GM12878 (cell line): ENCODE data around the gene CCDC83. TPM values are rescaled to one million over a fixed set of nuclear protein-coding genes. Genes with fewer than 3 reads are reported as not detected.

ENCODE experiments used
- ATAC-seq: fragments of 200-7000 bp; cut with Tn5 transposase; 3 replicates; pipeline ENCODE4 v1.9.1; 2020; ENCODE audit warnings: mild to moderate bottlenecking, moderate library complexity
- BruUV-seq: library from RNA; stranded (reverse); fragments of 400-500 nt; replicated peaks from 2 replicates; lab custom pipeline; 2021; lab: Mats Ljungman, UMichigan
- CTCF ChIA-PET: fragments of 300-600 bp; sonication (Branson Sonifier 250); formaldehyde crosslinking; extraction: SDS; loops from one replicate; lab custom pipeline; 2021; ENCODE audit warnings: inconsistent platforms; lab: Yijun Ruan, JAX
- POLR2A ChIA-PET: fragments of 350-600 bp; formaldehyde crosslinking; extraction: SDS; loops from one replicate; lab custom pipeline; 2021; ENCODE audit warnings: inconsistent platforms; lab: Charles Lee
- RAD21 ChIA-PET: fragments of 300-600 bp; sonication (Branson Sonifier 250); formaldehyde crosslinking; loops from one replicate; lab custom pipeline; 2023; ENCODE audit warnings: antibody characterized with exemption; ENCODE audit not compliant: unreplicated experiment; lab: Charles Lee
- SMC1A ChIA-PET: fragments of 300-600 bp; sonication (Branson Sonifier 250); formaldehyde crosslinking; loops from one replicate; lab custom pipeline; 2023; ENCODE audit not compliant: unreplicated experiment, uncharacterized antibody; lab: Charles Lee
- DNase-seq: peaks from one replicate; pipeline ENCODE4 v3.0.0-alpha.2; 2011; ENCODE audit warnings: low read depth, low spot score
- FAIRE-seq: peaks from 3 replicates; lab custom pipeline; 2011; peaks lifted over from hg19 to GRCh38; lab: Jason Lieb, UNC
- H2AFZ ChIP-seq: 2 replicates; pipeline ENCODE4 v1.6.0; 2011; ENCODE audit warnings: low read depth, low read length, control low read depth; ENCODE audit not compliant: control insufficient read depth
- H3K27ac ChIP-seq: 2 replicates; pipeline ENCODE4 v1.5.1; 2011; ENCODE audit warnings: control low read depth; ENCODE audit not compliant: control insufficient read depth, insufficient read depth
- H3K27me3 ChIP-seq, 2 experiments: replicated peaks in 1 of 2; 2 replicates each; pipeline versions ENCODE4 v1.6.0 to v1.6.1; 2011; ENCODE audit warnings: low read length in 1 of 2; ENCODE audit not compliant: control insufficient read depth in 2 of 2, insufficient read depth in 2 of 2
- H3K36me3 ChIP-seq, 2 experiments: 2 replicates each; pipeline ENCODE4 v1.5.1; 2011; ENCODE audit warnings: low read length in 1 of 2; ENCODE audit not compliant: control insufficient read depth in 2 of 2, insufficient read depth in 2 of 2
- H3K4me1 ChIP-seq: 2 replicates; pipeline ENCODE4 v1.6.1; 2011; ENCODE audit warnings: mild to moderate bottlenecking, low read length, moderate library complexity, mixed read lengths; ENCODE audit not compliant: control insufficient read depth, insufficient read depth
- H3K4me2 ChIP-seq: 2 replicates; pipeline ENCODE4 v1.6.0; 2011; ENCODE audit warnings: control low read depth; ENCODE audit not compliant: control insufficient read depth, insufficient read depth
- H3K4me3 ChIP-seq: fragments of 200-600 bp; sonication (generic); 2 replicates; pipeline ENCODE4 v1.5.1; 2016
- H3K79me2 ChIP-seq: 2 replicates; pipeline ENCODE4 v1.6.0; 2011; ENCODE audit warnings: low read length; ENCODE audit not compliant: control insufficient read depth, insufficient read depth
- H3K9ac ChIP-seq: 2 replicates; pipeline ENCODE4 v1.8.0; 2011; ENCODE audit warnings: low read length, control low read depth, mixed read lengths; ENCODE audit not compliant: control insufficient read depth, insufficient read depth
- H3K9me3 ChIP-seq: replicated peaks from 3 replicates; pipeline ENCODE4 v1.5.1; 2011; ENCODE audit warnings: mild to moderate bottlenecking, low read length; ENCODE audit not compliant: control insufficient read depth, insufficient read depth
- H4K20me1 ChIP-seq: 2 replicates; pipeline ENCODE4 v1.6.0; 2011; ENCODE audit not compliant: control insufficient read depth, insufficient read depth
- ATF2 ChIP-seq: IDR thresholded peaks from 2 replicates; pipeline ENCODE4 v1.6.1; 2012; ENCODE audit warnings: low read length, inconsistent platforms
- CHD1 ChIP-seq: IDR thresholded peaks from 2 replicates; pipeline ENCODE4 v1.6.1; 2012; ENCODE audit warnings: low read depth, low read length, improper control_type of control experiment
- GATAD2B ChIP-seq: fragments of 450-650 bp; conservative IDR thresholded peaks from 2 replicates; pipeline ENCODE4 v1.6.1; 2017; ENCODE audit warnings: low read depth, mild to moderate bottlenecking, moderate library complexity
- IRF3 ChIP-seq: fragments of 450-650 bp; IDR thresholded peaks from 2 replicates; pipeline ENCODE4 v1.6.1; 2014; ENCODE audit warnings: mild to moderate bottlenecking
- MTA3 ChIP-seq: IDR thresholded peaks from 2 replicates; pipeline ENCODE4 v1.6.1; 2012; ENCODE audit warnings: low read length, inconsistent platforms, borderline replicate concordance
- POLR2AphosphoS5 ChIP-seq: IDR thresholded peaks from 2 replicates; pipeline ENCODE4 v1.6.1; 2011; ENCODE audit warnings: mild to moderate bottlenecking, low read length, inconsistent platforms
- RELA ChIP-seq: fragments of 450-650 bp; IDR thresholded peaks from 2 replicates; pipeline ENCODE4 v1.8.0; 2014; ENCODE audit warnings: borderline replicate concordance; ENCODE audit not compliant: partially characterized antibody
- SUZ12 ChIP-seq: fragments of 200-600 bp; sonication (generic); IDR thresholded peaks from one replicate; pipeline ENCODE4 v1.6.1; 2018; ENCODE audit warnings: antibody characterized with exemption, mild to moderate bottlenecking; ENCODE audit not compliant: unreplicated experiment
- WGBS: methylation state at CpG from one replicate; pipeline ENCODE4 v1.1.6; 2016; ENCODE audit warnings: low lambda C conversion rate; ENCODE audit not compliant: insufficient replicate concordance, insufficient coverage; ENCODE audit errors: missing lambda C conversion rate; 5-methylcytosine and 5-hydroxymethylcytosine counted together
- in situ Hi-C: fragments of 300-500 bp; cut with MboI; formaldehyde crosslinking; loops from 9 replicates; pipeline ENCODE4 v1.14.3; 2018; ENCODE audit warnings: mixed read lengths
- intact Hi-C: fragments of 100-400 bp; cut with micrococcal nuclease; formaldehyde crosslinking; loops from one replicate; pipeline ENCODE4 v1.14.2; 2022; ENCODE audit not compliant: unreplicated experiment
- polyA plus RNA-seq, 11 experiments: library from polyadenylated mRNA; depleted of rRNA in 4 of 11; unstranded in 6 of 11; stranded (reverse) in 5 of 11; fragments of >200 nt; fragmentation: Nextera tagmentation in 4 of 11; fragmentation: Illumina TruSeq in 1 of 11; extraction: Ambion mirVana in 4 of 11; extraction: Trizol in 1 of 11; gene quantifications; 1 replicate in 1 of 11; 2 replicates in 10 of 11; pipeline versions ENCODE4 v1.2.1 to v1.2.3, GENCODE V29; 2011 to 2016; ENCODE audit warnings: inconsistent platforms in 2 of 11, missing spikeins in 2 of 11, low read depth in 1 of 11
- total RNA-seq, 4 experiments: library from RNA; depleted of rRNA in 3 of 4; stranded (reverse); fragments of >200 nt in 3 of 4; fragmentation: Illumina TruSeq in 1 of 4; extraction: Trizol in 1 of 4; gene quantifications; 2 replicates each; pipeline versions ENCODE4 v1.2.1 to v1.2.3, GENCODE V29; 2013 to 2021
- TF ChIP-seq, protein P1 (sequence below): IDR thresholded peaks from 2 replicates; pipeline ENCODE4 v1.6.1; 2011; ENCODE audit warnings: borderline replicate concordance, low read depth, mild to moderate bottlenecking, moderate library complexity, mixed read lengths, low read length; ENCODE audit not compliant: insufficient read depth; ENCODE audit errors: extremely low read length

CCDC83 gene
- total and polyA plus RNA-seq, 10 of the 15 experiments (the other 5 are each of a cell fraction or from before 2014, with no cell fraction given), result not detected

GRCh38 chr11:85935751-85936150, 80.6 kb downstream of the CCDC83 start:
- in situ Hi-C loops (no loop called here), intact Hi-C loops (no loop called here)
- Histone ChIP-seq H4K20me1 (no peaks in the 10 kb centered on the region), H3K9ac (no peak overlapping the region), H3K4me3 (no peak overlapping the region), H2AFZ (no peak overlapping the region), H3K9me3 (no peaks in the 10 kb centered on the region; the same call in 2 of the 3 replicates), H3K4me1 (no peaks in the 10 kb centered on the region), H3K27me3 (no peaks in the 10 kb centered on the region), H3K4me2 (no peak overlapping the region), H3K36me3 (no peaks in the 10 kb centered on the region), H3K79me2 (no peaks in the 10 kb centered on the region), H3K27ac (no peak overlapping the region)
- DNase-seq, result no peak
- FAIRE-seq, result no peak
- 70% methylated on average over 10 of the region's 10 CpGs for WGBS
- ChIA-PET SMC1A (no interaction called here), CTCF (no interaction called here), RAD21 (no interaction called here), POLR2A (no interaction called here)
- BruUV-seq, result no TSS peak
- no peak for ATAC-seq
- TF ChIP-seq IRF3 (no peak), RELA (no peak), POLR2AphosphoS5 (no peak), GATAD2B (no peak), CHD1 (no peak), SUZ12 (no peak), ATF2 (no peak), MTA3 (no peak)
- TF ChIP-seq, protein P1, sequence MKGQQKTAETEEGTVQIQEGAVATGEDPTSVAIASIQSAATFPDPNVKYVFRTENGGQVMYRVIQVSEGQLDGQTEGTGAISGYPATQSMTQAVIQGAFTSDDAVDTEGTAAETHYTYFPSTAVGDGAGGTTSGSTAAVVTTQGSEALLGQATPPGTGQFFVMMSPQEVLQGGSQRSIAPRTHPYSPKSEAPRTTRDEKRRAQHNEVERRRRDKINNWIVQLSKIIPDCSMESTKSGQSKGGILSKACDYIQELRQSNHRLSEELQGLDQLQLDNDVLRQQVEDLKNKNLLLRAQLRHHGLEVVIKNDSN, result no peak
